Heart right ventricle (tissue), 16 donors: ENCODE results near the gene SLC39A9. TPM values are rescaled to one million over a fixed set of nuclear protein-coding genes. Genes with fewer than 3 reads are reported as not detected.
"Not testable (repeated sequence)": the region's sequence is repeated elsewhere in the genome, so short reads cannot be mapped to it uniquely, and the experiment has no call there.

Experiments used
- ATAC-seq, 8 donors: fragments of 200-7000 bp; cut with Tn5 transposase; one replicate each; pipeline ENCODE4 v1.9.1; 2020; ENCODE audit warnings: mild to moderate bottlenecking in 8 of 8, moderate library complexity in 8 of 8, moderate number of reproducible peaks in 1 of 8
- DNase-seq, 2 donors: peaks; one replicate each; pipeline ENCODE4 v3.0.0-alpha.2; 2020
- H3K27ac ChIP-seq, 10 donors: fragments of 200-600 bp; sonication (generic) in 2 of 10; one replicate each; pipeline versions ENCODE4 v1.5.0 to v1.8.0; 2020 to 2022; ENCODE audit warnings: mild to moderate bottlenecking in 3 of 10
- H3K27me3 ChIP-seq, 7 donors: fragments of 200-600 bp; one replicate each; pipeline ENCODE4 v1.8.0; 2021 to 2022; ENCODE audit warnings: mild to moderate bottlenecking in 2 of 7
- H3K36me3 ChIP-seq, 9 donors: fragments of 200-600 bp; sonication (generic) in 1 of 9; one replicate each; pipeline versions ENCODE4 v1.5.0 to v1.8.0; 2020 to 2022; ENCODE audit warnings: mild to moderate bottlenecking in 2 of 9
- H3K4me1 ChIP-seq, 9 donors: fragments of 200-600 bp; sonication (generic) in 1 of 9; one replicate each; pipeline versions ENCODE4 v1.5.0 to v1.8.0; 2020 to 2022; ENCODE audit warnings: mild to moderate bottlenecking in 4 of 9
- H3K4me3 ChIP-seq, 10 donors: fragments of 200-600 bp; sonication (generic) in 2 of 10; one replicate each; pipeline versions ENCODE4 v1.5.0 to v1.8.0; 2020 to 2022; ENCODE audit warnings: mild to moderate bottlenecking in 7 of 10, moderate library complexity in 2 of 10
- H3K9me3 ChIP-seq, 11 donors: fragments of 200-600 bp in 10 of 11; sonication (generic) in 2 of 11; one replicate each; pipeline versions ENCODE4 v1.5.0 to v1.8.0; 2013 to 2022; ENCODE audit warnings: mild to moderate bottlenecking in 2 of 11, control low read depth in 1 of 11, moderate library complexity in 1 of 11
- WGBS, 2 donors: extraction: QIAGEN DNeasy Blood & Tissue Kit; methylation state at CpG; one replicate each; pipeline ENCODE4 v1.1.7; 2013; ENCODE audit warnings: inconsistent platforms in 1 of 2; 5-methylcytosine and 5-hydroxymethylcytosine counted together
- intact Hi-C, 10 donors: fragments of 100-400 bp; cut with DNase I; formaldehyde crosslinking; loops; one replicate each; pipeline versions ENCODE4 v1.11.1 to v1.14.2; 2022
- polyA plus RNA-seq, 2 donors: library from polyadenylated mRNA; stranded (reverse); fragments of 200-250 nt; gene quantifications; one replicate each; pipeline ENCODE4 v1.2.3, GENCODE V29; 2013
- total RNA-seq, 10 donors: library from RNA; stranded (reverse); fragmentation: NEBNext Ultra II Directional in 3 of 10; extraction: Animal tissue kit (Norgen Biotek cat#: 25700) in 3 of 10; gene quantifications; one replicate each; pipeline versions ENCODE4 v1.2.1 to v1.2.4, GENCODE V29; 2021 to 2023
- TF ChIP-seq, protein P1 (sequence below), 9 donors: fragments of 200-600 bp; sonication (generic) in 2 of 9; IDR thresholded peaks; one replicate each; pipeline versions ENCODE4 v1.5.0 to v1.8.0; 2021 to 2022; ENCODE audit warnings: antibody characterized with exemption in 9 of 9, mild to moderate bottlenecking in 5 of 9, moderate library complexity in 1 of 9
- donor health status: Arrhythmogenic right ventricular cardiomyopathy.
- donor health status: ischemic (EF 13 %, LVEDD 7.1; RV severe dilation, severe dysfunction).
- donor health status: healthy with polysubstance abuse.
- donor health status: DM: no; HTN: yes; CAD: no.
- donor health status: DM: no; HTN: no; CAD: no.
- donor health status: ischemic (EF 25% LVEDD 6.9; RV normal size, moderate dysfunction).
- donor health status: ischemic (EF 25% LVEDD 5.7; RV mildly dilated, moderate dysfunction).
- donor health status: healthy.
- donor health status: DM: yes; HTN: yes; CAD: no.
- donor health status: Ischemic cardiomyopathy.
- donor health status: ischemic (EF 35%, LVEDD 5.7; RV mildly dilated, moderate dysfunction).
- donor health status: nonischemic (EF 11% LVEDD 7.7; RV severe dilation, severe dysfunction).
- donor health status: DM: yes; HTN: yes; CAD: no.
- donor health status: PGD.
- donor health status: ischemic (EF 29% LVEDD 5.4; RV normal size, mild dysfunction).
- donor health status: nonischemic (EF 23%, LVEDD 6.1; RV moderate dilation, normal function).

SLC39A9 gene
- total and polyA plus RNA-seq, 12 donors = 11.1 to 28.3 (median 21.4) TPM

DNA sequence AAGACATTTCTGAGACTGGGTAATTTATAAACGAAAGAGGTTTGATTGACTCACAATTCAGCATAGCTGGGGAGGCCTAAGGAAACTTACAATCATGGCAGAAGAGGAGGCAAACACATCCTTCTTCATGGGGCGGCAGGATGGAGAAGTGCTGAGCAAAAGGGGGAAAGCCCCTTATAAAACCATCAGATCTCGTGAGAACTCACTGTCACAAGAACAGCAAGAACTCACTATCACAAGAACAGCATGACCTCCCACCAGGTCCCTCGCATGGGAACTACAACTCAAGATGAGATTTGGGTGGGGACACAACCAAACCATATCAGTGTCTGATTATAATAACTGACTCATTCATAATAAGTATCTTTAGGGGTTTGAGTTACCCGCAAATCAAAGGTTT, 6.4 kb downstream of the SLC39A9 start:
- H3K9me3 ChIP-seq = no peaks in the 10 kb centered on the region
- intact Hi-C loops = no loop called here
- H3K27me3 ChIP-seq = no peaks in the 10 kb centered on the region
- no peak for ATAC-seq
- no peak for DNase-seq
- TF ChIP-seq, protein P1, sequence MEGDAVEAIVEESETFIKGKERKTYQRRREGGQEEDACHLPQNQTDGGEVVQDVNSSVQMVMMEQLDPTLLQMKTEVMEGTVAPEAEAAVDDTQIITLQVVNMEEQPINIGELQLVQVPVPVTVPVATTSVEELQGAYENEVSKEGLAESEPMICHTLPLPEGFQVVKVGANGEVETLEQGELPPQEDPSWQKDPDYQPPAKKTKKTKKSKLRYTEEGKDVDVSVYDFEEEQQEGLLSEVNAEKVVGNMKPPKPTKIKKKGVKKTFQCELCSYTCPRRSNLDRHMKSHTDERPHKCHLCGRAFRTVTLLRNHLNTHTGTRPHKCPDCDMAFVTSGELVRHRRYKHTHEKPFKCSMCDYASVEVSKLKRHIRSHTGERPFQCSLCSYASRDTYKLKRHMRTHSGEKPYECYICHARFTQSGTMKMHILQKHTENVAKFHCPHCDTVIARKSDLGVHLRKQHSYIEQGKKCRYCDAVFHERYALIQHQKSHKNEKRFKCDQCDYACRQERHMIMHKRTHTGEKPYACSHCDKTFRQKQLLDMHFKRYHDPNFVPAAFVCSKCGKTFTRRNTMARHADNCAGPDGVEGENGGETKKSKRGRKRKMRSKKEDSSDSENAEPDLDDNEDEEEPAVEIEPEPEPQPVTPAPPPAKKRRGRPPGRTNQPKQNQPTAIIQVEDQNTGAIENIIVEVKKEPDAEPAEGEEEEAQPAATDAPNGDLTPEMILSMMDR (IDR thresholded peaks at IDR 0.05) = no peak
- H3K36me3 ChIP-seq = peaks cover 0 to 11% (median 0%) of the 10 kb centered on the region in 9 donors
- H3K4me1 ChIP-seq = peaks cover 6 to 26% (median 22%) of the 10 kb centered on the region in 9 donors
- H3K4me3 ChIP-seq = no peak overlapping the region
- whole genome bisulfite sequencing, 2 donors = 91 to 93% methylated on average over 5 of the region's 5 CpGs
- H3K27ac ChIP-seq = no peak overlapping the region

DNA sequence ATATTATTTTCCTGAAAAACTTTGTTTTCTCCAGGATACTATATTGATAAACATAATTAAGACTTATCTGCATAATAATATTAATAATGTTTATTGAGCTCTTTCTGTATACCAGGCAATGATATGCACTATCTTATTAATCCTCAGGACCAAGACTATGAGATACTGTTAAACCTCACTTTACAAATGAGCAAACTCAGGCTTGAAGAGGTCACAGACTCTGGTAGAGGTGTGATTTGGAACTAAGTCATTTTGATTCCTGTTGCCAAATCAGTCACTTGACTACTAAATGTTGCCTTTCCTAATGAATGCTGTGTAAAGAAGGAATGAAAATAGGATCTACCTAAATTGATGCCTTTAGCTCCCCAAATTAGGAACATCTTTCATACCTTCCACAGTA, 7.3 kb downstream of the SLC39A9 start:
- no peak overlapping the region for H3K4me3 ChIP-seq
- H3K4me1 ChIP-seq = peaks cover 0 to 20% (median 14%) of the 10 kb centered on the region in 9 donors
- TF ChIP-seq, protein P1 (IDR thresholded peaks at IDR 0.05) = no peak
- peaks cover 0 to 11% (median 0%) of the 10 kb centered on the region in 9 donors for H3K36me3 ChIP-seq
- ATAC-seq (no peak), DNase-seq (no peak)
- H3K9me3 ChIP-seq = no peaks in the 10 kb centered on the region
- no peaks in the 10 kb centered on the region for H3K27me3 ChIP-seq
- H3K27ac ChIP-seq = no peak overlapping the region
- intact Hi-C loops = no loop called here

DNA sequence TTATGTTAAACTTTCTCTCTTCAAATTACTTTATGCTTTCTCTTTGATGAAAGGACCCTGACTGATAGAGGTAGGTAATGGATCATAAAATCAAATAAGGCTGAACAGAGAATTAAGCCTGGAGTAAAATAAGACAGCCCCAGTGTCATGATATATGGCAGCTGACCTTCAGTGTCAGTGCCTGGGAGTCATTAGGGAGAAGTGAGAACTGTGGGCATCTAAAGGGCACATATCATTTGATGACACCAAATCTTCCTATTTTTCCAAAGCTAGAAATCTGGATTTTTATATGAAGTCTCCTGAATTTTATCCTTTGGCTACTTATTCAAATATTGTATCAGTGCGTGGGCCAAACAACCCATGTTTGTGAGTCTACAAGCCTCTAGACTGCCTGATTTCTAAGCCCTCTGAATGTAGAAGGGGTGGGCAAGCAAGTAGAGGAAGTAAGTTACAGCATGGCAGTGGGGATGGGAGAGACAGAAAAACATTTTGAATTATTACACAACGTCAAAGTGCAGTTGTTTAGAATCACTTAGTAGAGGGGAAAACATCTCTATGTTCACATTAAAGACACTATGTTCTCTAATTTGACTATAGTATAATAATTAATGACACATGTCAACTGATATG, 10.0 kb downstream of the SLC39A9 start:
- WGBS, 2 donors = 83% methylated on average over 2 of the region's 2 CpGs
- ATAC-seq = no peak
- intact Hi-C loops = no loop called here
- H3K4me3 ChIP-seq = no peak overlapping the region
- H3K36me3 ChIP-seq = peaks cover 0 to 11% (median 0%) of the 10 kb centered on the region in 9 donors
- no peaks in the 10 kb centered on the region for H3K27me3 ChIP-seq
- H3K9me3 ChIP-seq = no peaks in the 10 kb centered on the region
- peaks cover 0 to 7% (median 0%) of the 10 kb centered on the region in 9 donors for H3K4me1 ChIP-seq
- DNase-seq = no peak
- TF ChIP-seq, protein P1 (IDR thresholded peaks at IDR 0.05) = no peak
- no peak overlapping the region for H3K27ac ChIP-seq

DNA sequence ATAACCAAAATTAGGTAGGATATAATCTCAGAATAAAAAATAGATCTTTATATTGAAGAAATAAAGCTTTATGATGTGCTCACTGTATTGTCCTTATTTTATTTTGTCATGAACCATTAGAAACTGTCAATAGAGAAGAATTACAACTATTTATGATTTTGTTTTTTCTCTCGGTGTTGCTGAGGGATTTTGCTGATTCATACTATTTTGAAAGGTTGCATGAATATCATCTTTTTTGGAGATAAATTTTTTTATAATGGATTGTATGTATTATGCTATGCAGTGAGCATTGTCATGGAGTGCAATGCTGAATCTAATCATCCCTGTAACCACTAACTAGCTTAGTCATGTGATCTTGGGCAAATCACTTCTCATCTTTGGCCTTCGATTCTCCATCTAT, 15.0 kb downstream of the SLC39A9 start:
- DNase-seq = no peak
- no peak for ATAC-seq
- no peak overlapping the region for H3K4me3 ChIP-seq
- no peak overlapping the region for H3K27ac ChIP-seq
- intact Hi-C loops = no loop called here
- WGBS, 2 donors = 89 to 92% methylated on average over 2 of the region's 2 CpGs
- H3K4me1 ChIP-seq = peaks cover 0 to 7% (median 0%) of the 10 kb centered on the region in 9 donors
- no peaks in the 10 kb centered on the region for H3K27me3 ChIP-seq
- H3K9me3 ChIP-seq = peaks cover 0 to 15% (median 0%) of the 10 kb centered on the region in 11 donors
- TF ChIP-seq, protein P1 (IDR thresholded peaks at IDR 0.05) = no peak
- no peaks in the 10 kb centered on the region for H3K36me3 ChIP-seq

DNA sequence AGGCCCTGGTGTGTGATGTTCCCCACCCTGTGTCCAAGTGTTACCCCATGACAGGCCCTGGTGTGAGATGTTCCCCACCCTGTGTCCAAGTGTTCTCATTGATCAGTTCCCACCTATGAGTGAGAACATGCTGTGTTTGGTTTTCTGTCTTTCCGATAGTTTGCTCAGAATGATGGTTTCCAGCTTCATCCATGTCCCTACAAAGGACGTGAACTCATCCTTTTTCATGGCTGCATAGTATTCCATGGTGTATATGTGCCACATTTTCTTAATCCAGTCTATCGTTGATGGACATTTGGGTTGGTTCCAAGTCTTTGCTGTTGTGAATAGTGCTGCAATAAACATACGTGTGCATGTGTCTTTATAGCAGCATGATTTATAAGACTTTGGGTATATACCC, 17.6 kb downstream of the SLC39A9 start:
- H3K9me3 ChIP-seq = peaks cover 0 to 15% (median 0%) of the 10 kb centered on the region in 11 donors
- DNase-seq, H3K4me1 ChIP-seq, H3K27ac ChIP-seq, H3K4me3 ChIP-seq, H3K27me3 ChIP-seq, intact Hi-C loops, H3K36me3 ChIP-seq, ATAC-seq: not testable (repeated sequence)
- 98 to 99% methylated on average over 4 of the region's 4 CpGs for WGBS, 2 donors
